GM21528 (cell line): Measurements from ENCODE around the gene BCHE.

Experiments used
- ATAC-seq: cut with Tn5 transposase; IDR thresholded peaks from one replicate; pipeline ENCODE4 v1.9.1; 2021; ENCODE audit warnings: mild to moderate bottlenecking, moderate library complexity; ENCODE audit not compliant: unreplicated experiment, low FRiP score

Gene BCHE

DNA sequence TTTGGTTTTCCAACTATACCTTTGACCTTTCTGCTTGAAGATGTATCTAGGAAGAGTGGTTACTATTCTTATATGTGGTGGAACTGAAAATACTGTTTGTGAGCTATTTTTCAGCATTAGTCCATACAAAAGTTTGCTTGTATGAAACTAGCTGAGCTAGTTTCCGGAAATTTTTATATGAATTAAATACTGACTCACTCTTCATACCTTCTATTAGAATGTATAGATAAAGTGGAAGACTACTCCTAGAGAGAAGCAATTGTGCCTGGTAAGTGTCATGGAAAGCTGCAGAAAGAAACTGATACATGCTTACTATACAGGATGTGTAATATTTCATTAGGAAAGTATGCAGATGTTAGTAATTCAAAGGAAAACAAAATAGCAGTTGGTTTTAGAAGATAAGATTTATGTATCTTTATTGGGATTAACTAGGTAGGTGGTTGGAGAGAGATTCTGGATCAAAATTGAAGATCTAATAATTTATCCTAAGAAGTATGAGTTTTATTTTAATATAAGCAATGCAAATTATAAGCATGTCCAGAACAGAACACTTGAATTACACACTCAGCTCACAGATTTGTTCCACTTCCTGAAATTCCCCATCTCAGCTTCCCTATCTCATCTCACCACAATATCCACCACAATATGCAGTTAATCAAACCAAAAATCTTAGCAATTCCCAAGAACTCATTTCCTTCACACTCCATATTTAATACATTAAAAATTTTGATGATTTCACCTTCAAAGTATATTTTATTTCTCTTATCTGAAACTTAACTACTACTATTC, 82.8 kb downstream of the BCHE start:
- no peak for ATAC-seq

DNA sequence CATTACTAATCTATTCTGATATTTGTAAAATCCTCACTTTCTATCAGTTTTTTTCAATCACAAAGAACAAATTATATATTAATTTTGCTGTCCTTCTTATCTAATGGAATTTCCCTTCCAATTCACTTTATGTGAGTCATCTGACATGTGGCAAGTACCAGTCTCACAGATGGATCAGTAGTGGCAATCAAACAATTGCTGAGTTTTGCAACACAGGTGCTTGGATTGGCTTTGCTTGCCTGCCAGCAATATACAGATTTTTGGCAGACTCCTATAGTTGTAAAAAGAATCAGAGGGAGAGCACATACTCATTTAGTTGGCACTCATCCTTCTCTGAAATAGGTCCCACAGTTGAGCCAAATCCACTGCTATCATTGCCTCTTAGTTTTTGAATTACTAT, 83.7 kb downstream of the BCHE start:
- no peak for ATAC-seq

DNA sequence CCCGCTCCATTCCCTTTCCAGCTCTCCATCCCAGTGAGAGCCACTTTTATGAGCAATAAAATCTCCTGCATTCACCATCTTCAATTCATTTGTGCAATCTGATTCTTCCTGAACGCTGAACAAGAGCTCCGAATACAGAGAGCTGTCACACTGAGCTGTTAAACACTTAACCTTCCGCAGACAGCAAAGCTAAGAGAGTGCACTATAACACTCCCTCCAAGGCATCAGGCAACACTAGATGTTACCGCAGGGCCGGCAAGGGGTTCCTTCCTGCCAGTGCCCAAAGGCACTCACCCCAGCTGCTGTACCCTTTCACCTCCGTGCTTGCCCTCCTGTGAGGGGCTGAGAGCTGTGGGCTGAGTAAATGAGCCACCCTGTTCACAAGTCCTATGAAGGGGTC, 85.6 kb downstream of the BCHE start:
- no peak for ATAC-seq

DNA sequence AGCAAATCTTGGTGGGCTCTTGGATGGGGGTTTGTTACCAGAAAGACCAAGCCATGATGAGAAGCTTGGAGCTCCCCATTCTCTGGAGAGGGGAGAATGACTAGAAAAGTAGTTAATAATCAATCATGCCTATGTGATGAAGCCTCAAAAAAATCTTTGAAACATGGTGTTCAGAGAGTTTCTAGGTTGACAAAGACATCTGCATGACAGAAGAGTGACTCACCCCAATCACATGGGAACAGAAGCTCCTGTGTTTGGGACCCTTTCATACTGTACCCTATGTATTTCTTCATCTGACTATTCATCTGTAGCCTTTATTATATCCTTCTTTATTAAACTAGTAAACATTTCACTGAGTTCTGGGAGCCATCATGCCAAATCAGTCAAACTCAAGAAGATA, 87.4 kb downstream of the BCHE start:
- no peak for ATAC-seq

DNA sequence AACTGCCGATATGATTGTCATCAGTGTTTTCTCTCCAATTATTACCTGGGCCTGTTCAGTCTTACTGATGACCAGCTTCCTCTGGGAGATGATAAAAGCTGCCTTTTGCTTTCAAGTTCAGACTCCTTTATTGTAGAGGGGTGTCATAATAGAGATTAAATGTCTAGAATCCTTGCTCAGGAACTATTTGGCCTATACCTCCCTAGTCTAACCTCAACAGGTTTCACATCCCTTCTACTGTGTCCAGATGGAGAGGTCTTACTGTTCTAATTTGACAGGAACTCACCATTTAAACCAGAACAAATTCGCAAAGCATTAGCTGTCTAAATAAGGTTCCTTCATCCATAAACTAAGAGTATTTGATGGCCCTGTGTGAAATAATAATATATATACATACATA, 88.0 kb downstream of the BCHE start:
- no peak for ATAC-seq

DNA sequence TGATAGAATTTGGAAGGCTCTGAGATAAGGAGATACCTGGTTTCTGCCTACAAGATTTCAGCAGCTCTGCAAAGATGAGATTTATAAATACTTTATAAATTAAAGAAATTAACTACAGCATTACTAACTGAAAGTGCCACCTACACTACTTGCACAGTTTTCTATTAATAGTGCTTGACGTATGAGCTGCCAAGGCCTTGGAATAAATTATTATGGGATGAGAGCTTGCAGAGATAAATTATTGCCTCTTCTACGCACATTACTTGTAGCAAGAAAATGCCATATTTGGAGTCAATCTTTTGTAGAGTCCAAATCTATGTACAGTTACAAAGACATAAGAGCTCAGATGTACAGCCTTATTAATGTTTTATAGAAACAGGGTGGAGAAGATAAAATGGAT, 89.1 kb downstream of the BCHE start:
- no peak for ATAC-seq

DNA sequence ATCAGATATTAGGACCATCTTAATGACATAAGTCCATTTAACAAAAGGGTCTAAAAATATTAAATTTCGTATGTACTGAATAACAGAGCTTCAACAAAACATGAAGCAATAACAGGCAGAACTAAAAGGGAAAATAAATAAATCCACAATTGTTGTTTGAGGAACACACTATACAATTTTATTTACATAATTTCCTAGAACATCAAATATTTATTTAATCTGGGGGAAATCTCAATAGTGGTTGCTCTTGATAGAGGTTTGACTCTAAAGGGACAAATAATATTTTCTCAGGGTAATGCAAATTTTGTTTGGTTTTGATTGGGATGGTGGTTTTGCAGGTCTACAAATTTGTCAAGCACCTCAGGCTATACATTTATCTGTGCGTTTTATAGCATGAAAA, 90.3 kb downstream of the BCHE start:
- no peak for ATAC-seq

DNA sequence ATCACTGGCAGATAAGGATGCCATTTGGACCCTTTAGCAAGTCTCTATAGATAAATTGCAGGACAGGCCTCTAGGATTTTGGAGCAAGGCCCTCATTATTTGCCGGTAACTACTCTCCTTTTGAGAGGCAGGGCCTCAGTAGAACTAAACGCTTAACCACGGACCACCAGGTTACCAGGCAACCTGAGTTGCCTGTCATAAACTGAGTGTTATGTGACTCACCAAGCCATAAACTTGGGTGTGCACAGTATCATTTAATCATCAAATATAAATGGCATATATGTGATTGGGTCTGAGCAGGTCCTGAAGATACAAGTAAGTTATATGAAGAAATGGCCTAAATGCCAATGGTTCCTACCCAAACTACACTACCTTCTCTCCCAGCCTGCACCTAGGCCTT, 93.2 kb downstream of the BCHE start:
- no peak for ATAC-seq

DNA sequence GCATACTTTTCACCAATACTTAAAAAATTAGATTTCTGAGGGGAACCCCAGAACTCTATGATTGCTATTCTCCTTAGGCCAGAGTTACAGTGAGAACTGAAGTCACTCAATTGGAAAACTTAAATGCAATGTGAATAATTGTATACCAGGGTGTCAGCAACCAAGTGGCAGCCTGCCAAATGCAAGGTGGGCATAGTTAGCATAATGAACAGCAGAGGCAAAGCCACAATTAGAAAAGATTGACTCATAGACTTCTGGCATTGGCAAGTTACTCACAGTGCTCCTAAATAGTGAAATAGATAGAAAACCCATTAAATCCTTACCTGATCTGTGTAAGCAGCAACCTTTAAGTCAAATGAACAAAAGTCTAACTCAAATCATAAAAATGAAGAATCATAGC, 94.9 kb downstream of the BCHE start:
- ATAC-seq = no peak

DNA sequence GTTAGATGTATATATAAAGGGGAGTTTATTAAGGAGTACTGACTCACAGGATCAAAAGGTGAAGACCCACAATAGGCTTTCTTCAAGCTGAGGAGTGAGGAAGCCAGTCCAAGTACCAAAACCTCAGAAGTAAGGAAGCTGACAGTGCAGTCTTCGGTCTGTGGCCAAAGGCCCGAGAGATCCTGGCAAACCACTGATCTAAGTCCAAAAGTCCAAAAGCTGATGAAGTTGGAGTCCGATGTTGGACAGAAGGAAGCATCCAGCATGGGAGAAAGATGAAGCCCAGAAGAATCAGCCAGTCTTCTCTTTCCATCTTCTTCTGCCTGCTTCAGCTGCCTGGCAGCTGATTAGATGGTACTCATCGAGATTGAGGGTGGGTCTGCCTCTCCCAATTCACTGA, 107.5 kb downstream of the BCHE start:
- ATAC-seq = no peak

DNA sequence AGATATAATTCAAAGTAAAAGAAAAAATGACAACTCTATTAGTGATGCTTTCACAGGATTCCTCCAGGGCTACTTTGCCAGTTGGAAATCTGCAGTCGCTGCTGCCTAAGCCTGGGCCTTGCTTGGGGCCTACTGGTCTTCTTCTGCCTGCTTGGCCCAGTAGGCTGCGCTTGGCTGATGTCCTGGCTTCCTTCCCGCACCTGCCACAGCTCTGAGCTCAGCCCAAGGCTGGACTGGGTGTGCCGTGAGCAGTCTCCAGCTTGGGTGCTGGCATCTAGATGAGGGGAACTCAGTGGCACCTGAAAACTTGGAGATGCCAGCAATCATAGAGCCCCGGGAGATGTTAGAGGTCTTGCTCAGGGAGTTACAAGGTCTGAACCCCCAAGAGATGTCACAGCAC, 108.3 kb downstream of the BCHE start:
- ATAC-seq = no peak

DNA sequence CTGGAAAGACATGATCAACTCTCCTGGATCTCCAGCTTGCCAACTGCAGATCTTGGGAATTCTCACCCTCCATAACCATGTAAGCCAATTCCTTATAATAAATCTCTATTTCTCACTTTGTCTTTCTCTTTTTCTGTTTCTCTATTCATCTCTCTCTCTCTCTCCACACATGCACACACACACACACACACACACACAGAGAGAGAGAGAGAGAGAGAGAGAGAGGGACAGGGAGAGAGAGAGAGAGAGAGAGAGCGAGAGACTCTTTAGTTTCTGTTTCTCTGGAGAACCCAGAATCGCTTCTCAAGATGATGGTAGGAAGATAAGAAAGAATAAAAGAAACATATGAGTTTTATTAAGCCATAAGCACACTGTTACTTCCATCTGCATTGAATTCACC, 111.9 kb downstream of the BCHE start:
- no peak for ATAC-seq
